HEK293 (cell line): ENCODE data around the gene KIF5A.

ENCODE experiments used
- CTCF ChIP-seq: fragments of 450-650 bp; formaldehyde crosslinking; IDR thresholded peaks from 2 replicates; pipeline ENCODE4 v1.5.1; 2016; ENCODE audit warnings: missing biosample characterization, missing genetic modification characterization
- KLF17 ChIP-seq: fragments of 450-650 bp; formaldehyde crosslinking; IDR thresholded peaks from 2 replicates; pipeline ENCODE4 v1.5.1; 2016; ENCODE audit warnings: missing biosample characterization, missing genetic modification characterization
- KLF9 ChIP-seq: fragments of 450-650 bp; formaldehyde crosslinking; IDR thresholded peaks from 2 replicates; pipeline ENCODE4 v1.5.1; 2016; ENCODE audit warnings: missing biosample characterization, missing genetic modification characterization, low read depth
- ZBTB8A ChIP-seq: fragments of 450-650 bp; formaldehyde crosslinking; IDR thresholded peaks from 2 replicates; pipeline ENCODE4 v1.5.1; 2016; ENCODE audit warnings: missing biosample characterization, missing genetic modification characterization
- ZNF362 ChIP-seq: fragments of 450-650 bp; formaldehyde crosslinking; IDR thresholded peaks from 2 replicates; pipeline ENCODE4 v1.5.1; 2016; ENCODE audit warnings: missing biosample characterization, missing genetic modification characterization
- ZNF624 ChIP-seq: fragments of 450-650 bp; formaldehyde crosslinking; IDR thresholded peaks from 2 replicates; pipeline ENCODE4 v1.5.1; 2017; ENCODE audit warnings: missing biosample characterization, missing genetic modification characterization
- ZNF777 ChIP-seq: fragments of 450-650 bp; formaldehyde crosslinking; IDR thresholded peaks from 2 replicates; pipeline ENCODE4 v1.5.1; 2017; ENCODE audit warnings: missing biosample characterization, missing genetic modification characterization, borderline replicate concordance
- ZNF791 ChIP-seq: fragments of 450-650 bp; formaldehyde crosslinking; IDR thresholded peaks from 2 replicates; pipeline ENCODE4 v1.5.1; 2016; ENCODE audit warnings: missing biosample characterization, missing genetic modification characterization

- TF ChIP-seq ZNF791 (tag by site-specific recombination) (no peak), KLF9 (tag by site-specific recombination) (no peak), CTCF (no peak), ZNF777 (tag by site-specific recombination) (no peak), ZNF624 (tag by site-specific recombination) (no peak), ZNF362 (tag by site-specific recombination) (no peak), KLF17 (tag by site-specific recombination) (no peak), ZBTB8A (no peak)
These were observed 19.0 kb downstream of the KIF5A start for GRCh38 chr12:57568838-57569237.
